K562 (cell line): Measurements from ENCODE around the gene MPRIP.

ENCODE experiments used
- E2F5 ChIP-seq: sonication (generic); formaldehyde crosslinking; IDR thresholded peaks from 2 replicates; pipeline ENCODE4 v1.8.0; 2022; ENCODE audit warnings: mild to moderate bottlenecking, missing genetic modification reagents
- ILK ChIP-seq: fragments of 450-650 bp; IDR thresholded peaks from 2 replicates; pipeline ENCODE4 v1.6.1; 2016; ENCODE audit warnings: missing genetic modification characterization, low read depth, mild to moderate bottlenecking, missing compliant biosample characterization, moderate library complexity, borderline replicate concordance
- NEUROD1 ChIP-seq: fragments of 150-350 bp; IDR thresholded peaks from 2 replicates; pipeline ENCODE4 v1.6.1; 2014; ENCODE audit warnings: borderline replicate concordance, low read length, low read depth; ENCODE audit not compliant: partially characterized antibody
- POLR2A ChIP-seq: fragments of 450-650 bp; conservative IDR thresholded peaks from 2 replicates; pipeline ENCODE4 v1.6.1; 2016
- SIN3A ChIP-seq, 2 experiments: fragments of 150-350 bp in 1 of 2; IDR thresholded peaks; 2 replicates each; pipeline ENCODE4 v1.6.1; 2011 to 2016; ENCODE audit warnings: borderline replicate concordance in 2 of 2, low read depth in 2 of 2, low read length in 2 of 2, mild to moderate bottlenecking in 2 of 2, moderate library complexity in 2 of 2; ENCODE audit not compliant: control insufficient read depth in 1 of 2
- TGIF2 ChIP-seq: sonication (generic); formaldehyde crosslinking; IDR thresholded peaks from 2 replicates; pipeline ENCODE4 v1.8.1; 2022; ENCODE audit warnings: mild to moderate bottlenecking, missing genetic modification reagents, moderate library complexity

GRCh38 chr17:17073581-17074403 lies 31.5 kb downstream of the MPRIP start:
- no peak for TF ChIP-seq POLR2A
- no peak for TF ChIP-seq SIN3A (IDR thresholded peaks at IDR 0.05; ENCODE audit: borderline replicate concordance in 2 of 2, control insufficient read depth in 1 of 2, low read depth in 2 of 2, low read length in 2 of 2)
- TF ChIP-seq TGIF2 (CRISPR knock-in tag), result no peak
- TF ChIP-seq ILK (tag), result no peak
- no peak for TF ChIP-seq E2F5
- no peak for TF ChIP-seq NEUROD1
